GM19468 (cell line): ENCODE measurements around the gene IL17B.
"Not testable (repeated sequence)": the region's sequence is repeated elsewhere in the genome, so short reads cannot be mapped to it uniquely, and the experiment has no call there.

ENCODE experiments used
- ATAC-seq: cut with Tn5 transposase; IDR thresholded peaks from one replicate; pipeline ENCODE4 v1.9.1; 2021; ENCODE audit warnings: mild to moderate bottlenecking, moderate library complexity, moderate number of reproducible peaks; ENCODE audit not compliant: unreplicated experiment; ENCODE audit errors: extremely low read depth

IL17B gene

GRCh38 chr5:149403923-149404745 is 25.0 kb upstream of the IL17B start:
- no peak for ATAC-seq

GRCh38 chr5:149402291-149402690 is 23.2 kb upstream of the IL17B start:
- no peak for ATAC-seq

DNA sequence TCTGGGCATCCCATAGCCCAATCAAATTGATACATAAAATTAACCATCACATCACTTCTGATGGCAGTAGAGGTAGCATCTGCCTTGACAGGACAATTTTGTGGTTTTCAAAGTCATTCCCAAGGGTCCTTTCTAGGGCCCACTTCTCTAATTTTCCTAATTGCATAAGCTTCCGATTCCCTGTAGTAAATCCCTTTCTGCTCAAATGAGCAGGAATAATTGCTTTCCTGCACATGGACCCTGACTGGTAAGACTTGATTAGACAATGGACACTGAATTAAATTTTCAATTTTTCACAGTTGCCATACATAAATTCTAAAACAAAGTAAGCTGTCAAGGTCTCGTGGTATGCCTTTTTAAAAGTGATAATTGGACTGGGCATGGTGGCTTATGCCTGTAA is 22.0 kb upstream of the IL17B start:
- ATAC-seq, result no peak

DNA sequence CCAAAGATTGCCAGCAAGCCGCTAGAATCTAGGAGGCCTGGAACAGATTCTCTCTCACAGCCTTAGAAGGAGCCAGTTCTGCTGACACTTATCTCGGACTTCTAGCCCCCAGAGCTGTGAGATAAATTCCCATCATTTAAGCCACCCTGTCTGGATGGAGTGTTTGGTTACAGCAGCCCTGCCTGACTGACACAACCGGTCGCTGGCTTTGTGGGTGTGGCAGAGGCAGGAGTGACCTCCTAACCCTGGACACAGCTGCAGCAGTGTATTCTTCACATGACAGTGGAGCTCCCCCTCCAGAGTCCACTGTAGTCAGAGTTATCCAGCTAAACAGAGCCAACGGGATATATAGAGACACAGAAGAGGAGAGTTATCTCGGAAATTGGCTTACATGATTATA is 21.2 kb upstream of the IL17B start:
- no peak for ATAC-seq

GRCh38 chr5:149399775-149400174 is 20.7 kb upstream of the IL17B start:
- no peak for ATAC-seq

- not testable (repeated sequence) for ATAC-seq
Measured at GRCh38 chr5:149398747-149399266, 19.7 kb upstream of the IL17B start.

DNA sequence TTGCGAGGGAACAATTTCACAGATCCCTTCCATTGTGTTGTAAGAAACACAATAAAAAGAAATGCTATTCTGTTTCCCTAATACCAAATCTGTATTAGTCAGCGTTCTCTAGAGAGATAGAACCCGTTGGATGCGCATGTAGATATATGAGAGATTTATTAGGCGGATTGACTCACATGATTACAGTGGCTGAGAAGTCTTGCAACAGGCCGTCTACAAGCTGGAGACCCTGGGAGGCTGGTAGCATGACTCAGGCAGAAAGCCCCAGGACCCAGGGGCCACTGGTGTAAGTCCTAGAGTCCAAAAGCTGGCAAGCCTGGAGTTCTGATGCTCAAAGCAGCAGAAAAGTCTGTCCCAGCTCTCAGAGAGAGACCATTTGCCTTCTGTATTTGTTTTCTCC is 18.4 kb upstream of the IL17B start:
- no peak for ATAC-seq

DNA sequence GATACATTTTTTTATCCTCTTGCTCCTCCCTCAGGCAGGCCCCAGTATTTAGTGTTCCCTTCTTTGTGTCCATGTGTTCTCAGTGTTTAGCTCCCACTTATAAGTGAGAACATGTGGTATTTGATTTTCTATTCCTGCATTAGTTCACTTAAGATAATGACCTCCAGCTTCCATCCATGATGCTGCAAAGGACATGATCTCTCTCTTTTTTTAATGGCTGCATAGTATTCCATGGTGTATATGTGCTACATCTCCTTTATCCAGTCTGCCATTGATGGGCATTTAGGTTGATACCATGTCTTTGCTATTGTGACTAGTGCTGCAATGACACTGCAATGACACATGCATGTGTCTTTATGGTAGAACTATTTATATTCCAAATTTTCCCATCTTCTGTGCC is 15.9 kb upstream of the IL17B start:
- ATAC-seq, result not testable (repeated sequence)

- ATAC-seq, result no peak
Measured at GRCh38 chr5:149392718-149393117, 13.6 kb upstream of the IL17B start.

DNA sequence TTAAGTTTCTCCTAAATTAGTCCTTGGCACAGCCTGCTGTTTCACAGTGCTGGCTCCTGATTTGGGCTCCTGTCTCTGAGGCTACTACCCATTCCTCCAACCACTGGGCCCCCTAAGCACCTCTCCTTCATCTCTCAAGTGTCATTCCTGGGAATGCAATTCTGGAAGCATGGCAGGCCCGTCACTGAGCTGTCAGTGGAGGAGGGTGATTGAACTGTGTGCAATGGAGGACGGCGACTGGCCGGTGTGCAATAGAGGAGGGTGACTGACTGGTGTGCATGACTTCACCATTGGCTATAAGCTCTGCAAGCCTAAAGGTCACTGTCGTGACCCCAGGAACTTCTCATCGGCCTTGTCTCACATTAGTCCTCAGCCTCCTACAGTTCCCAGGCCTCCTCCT is 12.4 kb upstream of the IL17B start:
- ATAC-seq, result no peak

GRCh38 chr5:149391076-149391475 is 12.0 kb upstream of the IL17B start:
- ATAC-seq, result not testable (repeated sequence)

DNA sequence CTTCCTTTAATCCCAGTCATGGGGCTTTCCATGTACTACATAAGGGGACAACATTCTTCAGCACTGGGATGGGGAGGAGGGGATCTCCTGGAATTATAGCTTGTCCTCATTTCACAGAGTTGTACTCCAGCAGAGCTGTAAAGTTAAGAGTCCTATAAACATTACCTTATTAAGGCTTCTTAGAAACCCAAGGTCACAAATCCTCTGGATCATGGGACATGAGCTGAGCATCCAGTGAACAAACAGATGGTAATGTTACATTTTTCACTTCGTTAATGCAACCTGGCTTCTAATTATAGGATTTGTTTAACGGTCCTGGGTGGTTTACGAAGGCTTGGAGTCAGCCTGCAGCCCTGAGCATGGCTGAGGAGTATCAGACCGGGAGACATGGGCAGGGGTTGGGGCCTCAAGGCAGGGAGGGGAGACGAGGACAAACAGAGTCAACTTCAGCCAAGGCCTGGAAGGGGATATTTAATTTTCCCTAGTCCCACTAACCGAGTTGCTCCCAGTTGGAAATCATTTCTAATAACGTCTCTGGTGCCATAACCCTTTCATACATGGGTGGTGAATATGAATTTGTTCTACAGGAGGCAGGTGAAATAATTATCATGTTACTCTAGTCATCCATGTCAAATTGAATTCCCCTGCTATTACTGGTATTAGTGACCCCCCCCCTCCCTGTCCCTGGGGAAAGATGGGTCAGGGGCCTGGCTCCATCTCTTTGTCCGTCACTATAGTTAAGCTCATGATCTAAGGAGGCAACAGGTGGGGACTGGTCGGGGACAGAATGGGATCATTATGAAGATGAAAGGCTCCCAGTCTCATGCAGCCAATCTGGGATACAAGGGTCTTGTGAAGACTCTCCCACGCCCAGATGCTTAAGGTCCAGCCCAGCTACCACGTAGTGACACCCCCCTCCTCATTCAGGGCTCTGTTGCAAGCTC is 10.7 kb upstream of the IL17B start:
- no peak for ATAC-seq

DNA sequence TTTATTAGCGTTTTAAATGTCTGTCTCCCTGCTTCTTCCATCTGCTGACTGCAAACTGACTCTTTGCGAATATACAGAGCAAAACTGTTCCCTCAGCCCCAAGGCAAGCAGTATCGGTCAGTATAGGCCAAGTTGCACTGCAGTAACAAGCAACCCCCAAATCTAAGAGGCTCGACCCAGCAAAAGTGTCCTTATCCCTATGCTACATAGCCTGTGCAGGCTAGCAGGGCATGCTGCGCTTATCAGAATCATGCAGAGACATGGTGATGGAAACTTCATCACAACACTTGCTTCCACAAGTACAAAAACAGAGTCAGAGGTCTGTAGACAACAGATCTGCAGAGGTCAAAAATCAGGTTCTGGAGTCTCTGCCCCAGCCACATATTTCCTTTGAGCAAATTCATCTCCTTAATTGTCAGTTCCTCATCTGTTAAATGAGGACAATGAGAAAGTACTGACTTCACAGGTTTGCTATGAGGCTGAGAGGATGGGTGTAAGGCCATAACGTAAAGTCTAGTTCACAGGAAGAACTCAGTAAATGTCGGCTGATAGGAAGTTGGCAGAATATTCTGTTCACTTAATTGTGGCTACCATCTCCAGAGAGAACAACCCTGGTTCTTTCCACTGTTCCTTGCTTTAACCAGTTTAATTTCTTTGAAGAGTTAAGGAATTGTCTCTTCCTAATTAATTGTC is 9.6 kb upstream of the IL17B start:
- ATAC-seq, result no peak

GRCh38 chr5:149387982-149388381 is 8.9 kb upstream of the IL17B start:
- no peak for ATAC-seq

DNA sequence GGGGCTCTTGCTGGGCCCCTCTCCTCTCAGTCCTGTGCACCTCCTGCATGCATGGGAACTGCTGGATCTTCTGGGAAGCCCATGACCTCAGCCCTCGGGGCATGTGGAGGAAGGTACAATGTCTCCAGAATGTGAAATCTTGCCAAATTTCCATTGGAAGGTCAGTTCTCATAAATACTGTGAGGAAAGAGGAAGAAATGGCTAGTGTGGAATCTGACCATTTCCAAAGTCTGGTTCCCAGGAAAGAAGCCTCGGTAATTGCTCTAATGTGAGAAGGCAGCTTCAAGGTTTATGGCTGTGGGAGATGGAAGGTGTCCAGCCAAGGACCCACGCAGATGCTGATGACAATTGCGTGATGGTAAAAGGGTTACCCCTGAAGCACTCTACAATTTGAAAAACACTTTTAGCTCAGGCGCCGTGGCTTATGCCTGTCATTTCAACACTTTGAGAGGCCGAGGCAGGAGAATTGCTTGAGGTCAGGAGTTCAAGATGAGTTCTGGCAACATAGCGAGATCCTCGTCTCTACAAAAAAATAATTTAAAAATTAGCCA is 8.1 kb upstream of the IL17B start:
- ATAC-seq, result no peak

DNA sequence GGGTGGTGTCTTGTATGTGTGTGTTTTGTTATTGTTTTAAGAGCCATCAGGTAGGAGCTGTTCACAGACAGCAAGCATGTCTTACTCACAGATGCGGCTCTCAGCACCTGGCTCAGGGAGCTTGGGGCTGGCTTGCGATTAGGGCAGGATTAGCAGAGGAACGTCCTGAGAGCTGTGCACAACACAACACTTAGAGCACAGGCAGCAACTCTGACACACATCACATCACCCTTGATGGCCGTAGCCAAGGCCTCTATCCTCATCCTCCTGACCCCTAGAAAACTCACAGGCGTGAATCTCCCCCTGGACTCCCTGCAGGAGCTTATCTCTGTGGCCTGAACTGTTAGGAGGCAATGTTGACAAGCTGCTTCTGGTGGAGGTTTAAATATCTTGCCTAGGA is 7.1 kb upstream of the IL17B start:
- ATAC-seq, result no peak

DNA sequence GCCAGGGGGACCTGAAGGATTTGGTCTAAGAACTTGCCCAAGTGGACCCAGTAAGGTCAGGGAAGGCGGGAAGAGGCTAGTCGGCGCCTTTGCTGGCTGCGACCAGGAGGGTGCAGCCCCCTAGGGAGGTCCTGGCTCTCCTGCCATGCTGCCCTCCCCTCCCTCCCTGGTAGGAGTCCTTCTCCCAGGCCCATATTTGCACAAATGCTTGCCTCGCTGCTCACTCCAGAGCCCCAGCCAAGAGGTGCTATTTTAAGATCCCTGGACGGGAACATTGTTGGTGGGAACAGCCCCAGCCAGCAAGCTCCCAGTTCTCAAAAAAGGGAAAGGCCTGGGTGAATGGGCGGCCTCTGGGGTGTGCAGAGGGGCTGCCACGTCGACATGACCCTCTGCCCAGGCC is 4.3 kb upstream of the IL17B start:
- no peak for ATAC-seq

GRCh38 chr5:149382517-149383220 is 3.6 kb upstream of the IL17B start:
- ATAC-seq, result no peak

GRCh38 chr5:149381986-149382338 is 2.9 kb upstream of the IL17B start:
- ATAC-seq, result no peak
